ENCODE measurements around the gene CUZD1.
"Not testable (repeated sequence)": the region's sequence is repeated elsewhere in the genome, so short reads cannot be mapped to it uniquely, and the experiment has no call there.

Gene CUZD1

GRCh38 chr10:122863216-122864193 lies 17.8 kb upstream of the CUZD1 start:
- no peak for TF ChIP-seq CTCF (IDR thresholded peaks at IDR 0.05; ENCODE audit: control insufficient read depth, insufficient read depth, low read depth, low read length, missing control alignments)
- no peak overlapping the region for H3K4me3 ChIP-seq (ENCODE audit: control insufficient read depth, low read depth, low read length)

GRCh38 chr10:122861711-122862161 lies 16.1 kb upstream of the CUZD1 start:
- DNase-seq (ENCODE audit: low read depth): no peak
- no peak overlapping the region for H3K4me3 ChIP-seq (ENCODE audit: control insufficient read depth, low read depth, low read length)
- no peak for TF ChIP-seq CTCF (IDR thresholded peaks at IDR 0.05; ENCODE audit: control insufficient read depth, insufficient read depth, low read depth, low read length, missing control alignments)

More at GRCh38 chr10:122863216-122864193, 17.8 kb upstream of the CUZD1 start:
- no peak for DNase-seq (ENCODE audit: low read depth)

GRCh38 chr10:122859527-122859926 lies 13.9 kb upstream of the CUZD1 start:
- H3K4me3 ChIP-seq (ENCODE audit: control insufficient read depth, low read depth, low read length): no peak overlapping the region
- no peak for TF ChIP-seq CTCF (IDR thresholded peaks at IDR 0.05; ENCODE audit: control insufficient read depth, insufficient read depth, low read depth, low read length, missing control alignments)
- DNase-seq (ENCODE audit: low read depth): no peak

GRCh38 chr10:122858042-122858441 lies 12.4 kb upstream of the CUZD1 start:
- not testable (repeated sequence) for DNase-seq (ENCODE audit: low read depth); H3K4me3 ChIP-seq (ENCODE audit: control insufficient read depth, low read depth, low read length)

GRCh38 chr10:122856902-122857301 lies 11.2 kb upstream of the CUZD1 start:
- no peak for DNase-seq (ENCODE audit: low read depth)
- no peak overlapping the region for H3K4me3 ChIP-seq (ENCODE audit: control insufficient read depth, low read depth, low read length)
- TF ChIP-seq CTCF (IDR thresholded peaks at IDR 0.05; ENCODE audit: control insufficient read depth, insufficient read depth, low read depth, low read length, missing control alignments): no peak

GRCh38 chr10:122855745-122856144 lies 10.1 kb upstream of the CUZD1 start:
- TF ChIP-seq CTCF (IDR thresholded peaks at IDR 0.05; ENCODE audit: control insufficient read depth, insufficient read depth, low read depth, low read length, missing control alignments): no peak

GRCh38 chr10:122854648-122855047 lies 9.0 kb upstream of the CUZD1 start:
- DNase-seq (ENCODE audit: low read depth): no peak
- no peak overlapping the region for H3K4me3 ChIP-seq (ENCODE audit: control insufficient read depth, low read depth, low read length)
- no peak for TF ChIP-seq CTCF (IDR thresholded peaks at IDR 0.05; ENCODE audit: control insufficient read depth, insufficient read depth, low read depth, low read length, missing control alignments)

More at GRCh38 chr10:122855745-122856144, 10.1 kb upstream of the CUZD1 start:
- H3K4me3 ChIP-seq (ENCODE audit: control insufficient read depth, low read depth, low read length): no peak overlapping the region
- DNase-seq (ENCODE audit: low read depth): no peak
